Spleen (tissue), 11 donors: ENCODE results near the gene NOPCHAP1. TPM values are rescaled to one million over a fixed set of nuclear protein-coding genes. Genes with fewer than 3 reads are reported as not detected.

ENCODE experiments used
- DNase-seq: peaks from one replicate; pipeline ENCODE4 v3.0.0-alpha.2; 2020
- H3K27ac ChIP-seq, 8 donors: fragments of 200-600 bp; sonication (generic) in 7 of 8; 1 replicate in 4 of 8; 2 replicates in 4 of 8; pipeline versions ENCODE4 v1.5.0 to v1.8.0; 2016 to 2021; ENCODE audit warnings: inconsistent platforms in 4 of 8, mild to moderate bottlenecking in 4 of 8, moderate library complexity in 1 of 8
- H3K27me3 ChIP-seq, 7 donors: fragments of 200-600 bp; sonication (generic) in 6 of 7; replicated peaks in 1 of 7; 1 replicate in 4 of 7; 2 replicates in 3 of 7; pipeline versions ENCODE4 v1.5.0 to v1.8.0; 2016 to 2021; ENCODE audit warnings: inconsistent platforms in 3 of 7, mild to moderate bottlenecking in 1 of 7
- H3K36me3 ChIP-seq, 6 donors: fragments of 200-600 bp; sonication (generic) in 5 of 6; 1 replicate in 4 of 6; 2 replicates in 2 of 6; pipeline versions ENCODE4 v1.5.0 to v1.8.0; 2016 to 2021; ENCODE audit warnings: inconsistent platforms in 2 of 6
- H3K4me1 ChIP-seq, 6 donors: fragments of 200-600 bp; sonication (generic) in 5 of 6; 1 replicate in 3 of 6; 2 replicates in 3 of 6; pipeline versions ENCODE4 v1.5.0 to v1.8.0; 2016 to 2021; ENCODE audit warnings: inconsistent platforms in 3 of 6
- H3K4me3 ChIP-seq, 8 donors: fragments of 200-600 bp; sonication (generic) in 7 of 8; 1 replicate in 4 of 8; 2 replicates in 4 of 8; pipeline versions ENCODE4 v1.5.0 to v1.8.0; 2016 to 2021; ENCODE audit warnings: inconsistent platforms in 4 of 8, mild to moderate bottlenecking in 4 of 8, moderate library complexity in 2 of 8
- H3K9me3 ChIP-seq, 8 donors: fragments of 200-600 bp; sonication (generic) in 7 of 8; 1 replicate in 4 of 8; 2 replicates in 4 of 8; pipeline versions ENCODE4 v1.5.0 to v1.8.0; 2016 to 2021; ENCODE audit warnings: inconsistent platforms in 4 of 8
- CTCF ChIP-seq, 11 experiments: fragments of 200-600 bp in 7 of 11; fragments of 450-650 bp in 4 of 11; sonication (generic) in 4 of 11; IDR thresholded peaks in 8 of 11; conservative IDR thresholded peaks in 3 of 11; 1 replicate in 7 of 11; 2 replicates in 4 of 11; pipeline versions ENCODE4 v1.4.0 to v1.8.0; 2016 to 2021; ENCODE audit warnings: antibody characterized with exemption in 11 of 11, inconsistent platforms in 4 of 11, mild to moderate bottlenecking in 1 of 11
- POLR2A ChIP-seq, 3 donors: fragments of 450-650 bp; IDR thresholded peaks; one replicate each; pipeline ENCODE4 v1.5.1; 2017; ENCODE audit warnings: antibody characterized with exemption in 3 of 3, mild to moderate bottlenecking in 1 of 3
- POLR2AphosphoS5 ChIP-seq, 3 donors: sonication (generic); formaldehyde crosslinking; IDR thresholded peaks; one replicate each; pipeline ENCODE4 v1.5.1; 2017; ENCODE audit warnings: antibody characterized with exemption in 3 of 3
- WGBS, 5 donors: extraction: QIAGEN DNeasy Blood & Tissue Kit in 3 of 5; methylation state at CpG; one replicate each; pipeline versions ENCODE4 v1.1.5 to v1.1.7; 2013 to 2018; 5-methylcytosine and 5-hydroxymethylcytosine counted together
- intact Hi-C: fragments of 100-400 bp; cut with DNase I; formaldehyde crosslinking; loops from one replicate; pipeline ENCODE4 v1.15.0; 2023; ENCODE audit warnings: low total_unique reads
- polyA plus RNA-seq, 3 donors: library from polyadenylated mRNA; stranded (reverse); fragments of 200-250 nt; gene quantifications; one replicate each; pipeline ENCODE4 v1.2.1, GENCODE V29; 2013
- total RNA-seq, 7 donors: library from RNA; depleted of rRNA in 3 of 7; stranded (reverse); fragments of >200 nt in 3 of 7; fragmentation: NEBNext Ultra II Directional in 4 of 7; extraction: Animal tissue kit (Norgen Biotek cat#: 25700) in 4 of 7; gene quantifications; one replicate each; pipeline versions ENCODE4 v1.1.0 to v1.2.1, GENCODE V29; 2016 to 2021
- donor health status: healthy with polysubstance abuse.
- donor health status: DM: no; HTN: no; CAD: no; lungs with moderate emphysema.
- donor health status: DM: no; HTN: no; CAD: no.
- donor health status: Bipolar disorder and iron deficiency.
- donor health status: healthy.
- donor health status: DM: no; HTN: no; CAD: no.
- donor health status: DM: yes; HTN: yes; CAD: no.

The NOPCHAP1 gene
- total and polyA plus RNA-seq, 10 donors: 2.5 to 15.1 (median 10.8) TPM

GRCh38 chr12:104964856-104965205 is 21.3 kb upstream of the NOPCHAP1 start:
- H3K36me3 ChIP-seq: no peaks in the 10 kb centered on the region
- H3K27me3 ChIP-seq: no peaks in the 10 kb centered on the region
- no peak for TF ChIP-seq POLR2AphosphoS5 (IDR thresholded peaks at IDR 0.05)
- TF ChIP-seq CTCF (IDR thresholded peaks at IDR 0.05 in 8 of 11, conservative IDR thresholded peaks at IDR 0.05 in 3 of 11): no peak
- no peak for TF ChIP-seq POLR2A (IDR thresholded peaks at IDR 0.05)
- no peak overlapping the region for H3K27ac ChIP-seq
- WGBS, 5 donors: 68 to 80% (median 76%) methylated on average over 2 of the region's 2 CpGs
- intact Hi-C loops: no loop called here
- peaks cover 0 to 9% (median 2%) of the 10 kb centered on the region in 6 donors for H3K4me1 ChIP-seq
- peaks cover 0 to 3% (median 0%) of the 10 kb centered on the region in 8 donors for H3K9me3 ChIP-seq
- DNase-seq: no peak
- H3K4me3 ChIP-seq: no peak overlapping the region

DNA sequence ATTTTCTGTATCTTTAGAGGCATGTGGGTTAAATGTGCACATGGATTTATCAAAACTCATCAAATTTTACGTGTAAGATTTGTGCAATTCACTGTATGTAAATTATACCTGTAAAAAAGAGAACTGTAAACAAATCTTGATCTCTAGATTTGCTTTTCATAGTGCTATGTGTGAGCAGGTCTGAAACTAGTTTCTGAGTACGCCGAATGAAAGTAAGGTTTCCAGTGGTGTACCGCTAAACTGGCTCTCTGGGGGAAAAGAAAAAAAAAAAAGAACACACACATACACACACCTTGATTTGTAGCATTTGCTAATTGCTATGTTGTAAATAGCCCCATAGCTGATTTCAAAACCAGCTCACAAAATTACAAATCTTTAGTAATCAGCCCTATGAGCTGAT is 19.4 kb upstream of the NOPCHAP1 start:
- peaks cover 0 to 3% (median 0%) of the 10 kb centered on the region in 8 donors for H3K9me3 ChIP-seq
- no peak for DNase-seq
- 67 to 86% (median 83%) methylated on average over 4 of the region's 4 CpGs for WGBS, 5 donors
- no peaks in the 10 kb centered on the region for H3K36me3 ChIP-seq
- TF ChIP-seq CTCF (IDR thresholded peaks at IDR 0.05 in 8 of 11, conservative IDR thresholded peaks at IDR 0.05 in 3 of 11) (no peak), POLR2A (IDR thresholded peaks at IDR 0.05) (no peak), POLR2AphosphoS5 (IDR thresholded peaks at IDR 0.05) (no peak)
- H3K27me3 ChIP-seq: no peaks in the 10 kb centered on the region
- no peak overlapping the region for H3K27ac ChIP-seq
- no peak overlapping the region for H3K4me3 ChIP-seq
- intact Hi-C loops: no loop called here
- H3K4me1 ChIP-seq: peaks cover 0 to 8% (median 0%) of the 10 kb centered on the region in 6 donors

- Histone ChIP-seq H3K4me1 (peaks cover 0 to 11% (median 0%) of the 10 kb centered on the region in 6 donors), H3K4me3 (no peak overlapping the region), H3K9me3 (peaks cover 0 to 3% (median 0%) of the 10 kb centered on the region in 8 donors), H3K27me3 (no peaks in the 10 kb centered on the region), H3K27ac (no peak overlapping the region), H3K36me3 (no peaks in the 10 kb centered on the region)
- no peak for DNase-seq
- WGBS, 5 donors: 66 to 77% (median 72%) methylated on average over 3 of the region's 3 CpGs
- intact Hi-C loops: no loop called here
- TF ChIP-seq CTCF (IDR thresholded peaks at IDR 0.05 in 8 of 11, conservative IDR thresholded peaks at IDR 0.05 in 3 of 11) (no peak), POLR2AphosphoS5 (IDR thresholded peaks at IDR 0.05) (no peak), POLR2A (IDR thresholded peaks at IDR 0.05) (no peak)
These were observed 16.8 kb upstream of the NOPCHAP1 start for GRCh38 chr12:104969343-104969742.

DNA sequence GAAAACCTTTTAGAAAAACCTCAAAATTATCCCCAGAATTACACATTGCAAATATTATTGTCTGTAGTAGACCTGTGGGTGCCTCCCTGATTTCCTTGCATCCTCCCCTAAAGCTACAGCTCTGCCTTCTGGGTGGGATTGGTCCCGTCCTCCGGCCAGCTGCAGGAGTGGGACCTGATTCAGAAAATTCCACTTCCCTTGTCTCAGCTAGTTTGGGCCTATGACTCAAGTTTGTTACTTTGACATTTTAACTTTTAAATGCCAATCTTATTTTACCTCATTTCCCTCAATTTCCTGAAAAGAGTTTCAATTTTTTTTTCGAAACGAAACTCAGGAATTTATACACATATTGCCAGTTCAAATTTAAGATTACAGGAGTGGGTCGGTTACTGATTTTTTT is 14.8 kb upstream of the NOPCHAP1 start:
- no peak for TF ChIP-seq POLR2AphosphoS5 (IDR thresholded peaks at IDR 0.05)
- TF ChIP-seq POLR2A (IDR thresholded peaks at IDR 0.05): no peak
- TF ChIP-seq CTCF (IDR thresholded peaks at IDR 0.05 in 8 of 11, conservative IDR thresholded peaks at IDR 0.05 in 3 of 11): no peak
- H3K4me3 ChIP-seq: no peak overlapping the region
- WGBS, 5 donors: 76 to 87% (median 83%) methylated on average over 5 of the region's 5 CpGs

More for the DNA sequence above, 14.8 kb upstream of the NOPCHAP1 start:
- Histone ChIP-seq H3K36me3 (no peaks in the 10 kb centered on the region), H3K27me3 (no peaks in the 10 kb centered on the region), H3K27ac (no peak overlapping the region), H3K9me3 (no peaks in the 10 kb centered on the region), H3K4me1 (peaks cover 0 to 22% (median 1%) of the 10 kb centered on the region in 6 donors)
- intact Hi-C loops: no loop called here
- DNase-seq: no peak
